NCI-H2081 treated with DMSO at 0.1 percent for 48 hours (cell line): Measurements from ENCODE around the gene CACNA1I.

Experiments used
- DNase-seq: peaks from one replicate; lab custom pipeline; 2025; lab: John Stamatoyannopoulos, UW

Gene CACNA1I

DNA sequence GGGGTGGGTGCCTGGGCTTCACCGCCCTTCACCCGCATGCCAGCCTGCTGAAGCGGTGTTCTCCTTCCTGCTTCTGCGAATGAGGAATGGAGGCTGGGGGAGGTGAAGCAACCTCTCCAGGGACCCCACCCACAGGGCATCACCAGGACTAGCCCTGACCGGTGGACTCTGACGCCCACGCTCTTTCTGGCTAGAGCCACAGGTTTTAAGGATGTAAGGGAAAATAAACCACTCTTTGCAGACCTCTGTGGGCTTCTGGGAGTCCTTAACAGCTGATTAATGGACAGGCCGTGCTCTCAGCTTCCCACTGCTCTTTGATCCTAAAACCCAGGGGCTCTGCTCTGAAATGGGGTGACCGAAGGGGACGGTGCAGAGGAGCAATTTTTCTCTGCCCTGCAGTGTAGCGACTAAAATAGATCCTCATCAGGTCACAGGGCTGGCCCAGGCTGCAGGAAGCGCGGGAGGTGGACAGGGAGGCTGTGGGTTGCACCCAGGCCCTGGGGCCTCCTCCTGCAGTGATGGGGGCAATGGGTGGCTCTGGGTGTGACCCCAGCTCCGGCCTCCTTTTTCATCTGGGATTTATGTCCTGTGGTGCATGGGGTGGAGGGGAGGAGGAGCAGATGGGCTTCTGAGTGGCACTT lies 127.4 kb downstream of the CACNA1I start:
- no peak for DNase-seq

DNA sequence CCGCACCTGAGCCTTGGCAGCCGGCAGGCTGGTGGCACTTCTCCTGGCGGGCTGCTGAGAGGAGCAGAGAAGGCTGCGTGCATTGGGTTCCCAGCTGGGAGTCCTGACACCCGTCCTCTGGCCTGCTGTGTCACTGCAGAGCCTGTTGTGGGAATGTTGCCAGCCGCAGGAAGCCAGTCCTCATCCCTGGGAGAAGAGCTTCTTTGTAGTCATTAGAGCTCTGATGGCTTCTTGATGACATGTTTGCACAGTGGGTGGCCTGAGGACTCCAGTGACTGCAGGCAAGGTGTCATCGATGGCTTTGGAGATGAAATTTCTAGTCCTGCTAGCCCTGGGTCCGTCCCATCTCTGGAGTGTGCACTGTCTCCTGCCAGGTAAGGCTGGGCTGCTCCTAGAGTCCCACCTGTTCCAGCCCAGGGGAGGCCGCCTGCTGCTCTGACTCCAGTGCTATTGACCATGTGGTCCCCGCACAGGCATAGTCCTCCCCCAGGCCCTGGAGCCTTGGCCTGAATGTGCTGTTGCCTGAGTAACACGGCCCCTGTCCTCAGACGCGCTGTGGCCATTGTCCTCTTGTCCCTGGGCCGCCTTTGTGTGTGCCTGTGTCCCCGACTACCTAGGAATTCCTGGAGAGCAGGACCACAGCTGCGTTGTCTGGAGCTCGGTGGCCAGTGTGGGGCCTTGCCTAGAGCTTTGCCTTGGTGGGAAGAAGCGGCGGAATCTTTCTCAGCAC lies 129.2 kb downstream of the CACNA1I start:
- no peak for DNase-seq

DNA sequence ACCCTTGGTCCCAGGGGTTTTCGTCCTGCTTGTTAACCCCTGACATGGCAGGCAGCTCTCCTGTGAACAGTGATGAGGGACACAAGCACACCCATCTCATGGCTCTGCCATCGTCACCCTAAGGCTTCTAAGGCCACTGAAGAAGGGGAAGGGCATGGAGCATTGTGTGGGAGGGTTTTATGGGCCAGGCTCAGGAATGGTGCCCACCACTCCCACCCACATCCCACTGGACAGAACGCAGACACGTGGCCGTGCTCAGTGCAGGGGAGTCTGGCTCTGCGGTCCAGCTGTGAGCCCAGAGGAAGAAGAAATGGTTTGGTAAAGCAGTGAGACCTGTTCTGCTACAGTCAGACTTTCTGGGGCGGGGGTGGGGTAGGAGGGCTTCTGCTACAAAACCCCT lies 130.0 kb downstream of the CACNA1I start:
- DNase-seq, result no peak

DNA sequence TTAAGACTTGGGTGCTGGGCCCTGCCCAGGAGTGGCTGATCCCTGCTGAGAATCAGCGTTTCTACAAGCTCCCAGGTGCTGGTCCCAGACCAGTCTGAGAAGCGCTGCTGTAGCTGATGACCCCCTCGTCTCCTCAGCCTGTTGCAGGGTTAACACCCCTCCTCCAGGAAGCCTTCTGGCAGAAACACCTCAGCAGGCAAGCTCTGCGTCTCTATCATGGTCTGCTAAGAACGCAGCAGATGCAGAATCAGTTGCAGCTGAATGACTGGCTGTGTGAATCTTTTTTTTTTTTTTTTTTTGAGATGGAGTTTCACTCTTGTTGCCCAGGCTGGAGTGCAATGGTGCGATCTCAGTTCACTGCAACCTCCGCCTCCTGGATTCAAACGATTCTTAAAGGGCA lies 132.5 kb downstream of the CACNA1I start:
- DNase-seq, result no peak

DNA sequence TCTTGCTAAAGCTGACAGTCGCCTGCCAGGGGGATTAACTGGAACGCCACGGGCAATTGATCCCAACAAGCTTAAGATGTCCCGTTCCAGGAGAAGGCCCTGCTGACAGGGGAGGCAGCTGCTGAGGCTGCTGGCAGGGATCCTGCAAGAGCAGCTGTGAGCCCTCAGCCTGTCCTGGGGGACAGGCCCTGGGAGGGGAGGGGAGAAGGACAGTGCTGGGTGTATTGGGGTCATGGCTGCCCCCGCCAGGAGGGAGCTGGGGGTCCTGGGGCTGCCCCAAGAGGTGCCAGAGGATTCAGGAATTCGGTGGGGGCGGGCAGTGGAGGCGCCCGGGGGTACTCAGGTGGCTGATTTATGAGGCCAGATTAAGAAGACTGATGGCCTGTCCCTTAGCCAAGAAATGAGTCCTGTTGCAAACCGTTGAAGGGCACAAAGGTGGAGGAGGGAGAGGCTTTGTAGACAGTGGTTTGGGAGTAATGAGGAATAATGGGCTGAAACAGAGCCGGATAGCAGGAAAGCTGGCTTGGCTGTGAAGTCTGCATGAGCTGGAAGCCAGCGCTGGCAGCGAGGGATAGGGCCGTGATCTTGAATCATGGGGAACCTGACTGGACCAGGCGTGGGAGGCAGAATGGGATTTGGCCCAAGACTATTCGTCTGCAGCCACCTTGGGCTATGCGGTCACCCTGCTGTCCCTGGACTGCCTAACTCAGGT lies 133.5 kb downstream of the CACNA1I start:
- DNase-seq, result no peak

DNA sequence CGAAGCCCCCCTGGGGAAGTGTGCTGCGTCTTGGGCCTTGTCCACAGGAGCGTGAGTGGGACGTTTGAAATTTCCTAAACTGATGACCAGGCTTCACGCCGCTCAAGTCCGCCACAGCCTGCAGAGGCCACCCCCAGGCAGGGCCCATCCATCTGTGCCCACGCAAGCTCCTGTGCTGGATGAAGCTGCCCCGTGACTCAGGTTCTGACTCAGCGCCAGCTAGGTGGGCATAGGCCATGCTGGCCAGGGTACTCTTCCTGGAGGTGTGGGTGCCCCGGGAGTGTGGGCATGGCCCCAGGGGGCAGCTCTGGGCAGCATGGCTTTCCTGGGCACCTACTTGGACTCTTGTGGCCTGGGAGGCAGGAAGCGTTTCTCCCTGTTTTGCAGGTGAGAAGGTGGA lies 134.8 kb downstream of the CACNA1I start:
- DNase-seq, result no peak

DNA sequence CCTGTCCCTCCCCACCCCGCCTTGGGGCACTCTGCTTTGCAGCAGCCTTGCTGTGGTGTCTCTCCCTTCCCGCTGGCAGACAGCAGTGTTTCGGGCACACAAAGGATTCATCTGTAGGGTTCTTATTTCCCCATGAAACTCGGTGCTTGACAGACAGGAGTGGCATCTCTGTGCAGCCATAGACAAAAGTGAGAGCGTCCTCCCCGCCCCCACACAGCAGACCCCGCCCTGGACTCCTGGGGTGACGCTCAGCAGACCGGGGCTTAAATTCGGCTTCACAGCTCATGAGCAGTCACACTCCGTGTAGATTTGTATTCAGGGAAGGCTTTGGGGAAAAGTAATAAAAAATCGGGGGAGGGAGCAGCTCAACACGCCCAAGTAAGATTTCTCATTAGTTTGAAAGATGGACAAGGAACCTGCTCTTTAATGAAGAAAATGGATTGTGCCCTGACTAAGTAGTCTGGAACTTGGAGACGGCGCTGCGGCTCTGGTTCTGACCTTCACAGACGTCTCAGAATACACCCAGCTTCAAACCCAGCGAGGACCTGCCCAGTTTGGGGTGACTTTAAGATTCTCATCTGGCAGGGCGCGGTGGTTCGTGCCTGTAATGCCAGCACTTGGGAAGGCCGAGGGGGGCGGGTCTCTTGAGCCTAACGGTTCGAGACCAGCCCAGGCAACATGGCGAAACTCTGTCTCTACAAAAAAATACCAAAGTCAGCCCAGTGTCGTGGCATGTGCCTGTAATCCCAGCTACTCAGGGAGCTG lies 136.0 kb downstream of the CACNA1I start:
- DNase-seq, result no peak

DNA sequence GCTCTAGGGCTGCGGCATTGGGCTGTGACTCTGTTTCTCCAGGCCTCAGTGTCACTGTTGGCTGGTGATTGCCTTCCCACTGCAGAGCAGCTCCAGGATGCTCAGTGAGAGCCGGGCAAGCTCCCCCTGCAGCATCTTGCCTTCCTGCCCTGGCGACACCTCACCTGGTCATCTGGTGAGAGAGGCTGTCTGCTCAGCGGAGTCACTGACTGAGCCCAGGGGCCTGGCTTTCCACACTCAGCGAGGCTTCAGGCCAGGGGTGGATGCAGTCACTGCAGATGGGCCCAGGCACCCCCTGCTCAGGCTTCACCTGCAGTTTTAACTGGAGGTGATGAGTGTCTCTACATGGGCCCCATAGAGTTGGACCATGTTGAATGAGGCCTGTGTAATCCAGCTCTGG lies 136.8 kb downstream of the CACNA1I start:
- no peak for DNase-seq

DNA sequence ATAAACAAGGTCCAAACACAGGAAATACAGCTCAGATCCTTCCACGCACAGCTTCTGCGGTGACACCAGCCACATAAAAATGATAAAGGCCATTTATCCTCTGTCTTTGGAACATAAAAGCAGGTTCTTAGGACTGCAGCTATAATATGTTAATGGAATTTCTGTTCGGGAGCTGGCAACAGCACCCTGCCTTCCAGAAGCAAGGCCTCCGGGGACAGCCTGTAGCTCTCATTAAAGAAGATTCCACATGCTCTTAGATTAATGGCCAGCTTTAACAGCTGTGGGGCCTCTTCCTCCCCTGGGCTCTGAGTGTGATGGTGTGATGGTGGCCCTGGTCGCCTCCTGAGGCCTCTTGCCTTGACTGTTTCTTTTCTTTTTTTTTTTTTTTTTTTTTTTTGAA lies 137.3 kb downstream of the CACNA1I start:
- no peak for DNase-seq

DNA sequence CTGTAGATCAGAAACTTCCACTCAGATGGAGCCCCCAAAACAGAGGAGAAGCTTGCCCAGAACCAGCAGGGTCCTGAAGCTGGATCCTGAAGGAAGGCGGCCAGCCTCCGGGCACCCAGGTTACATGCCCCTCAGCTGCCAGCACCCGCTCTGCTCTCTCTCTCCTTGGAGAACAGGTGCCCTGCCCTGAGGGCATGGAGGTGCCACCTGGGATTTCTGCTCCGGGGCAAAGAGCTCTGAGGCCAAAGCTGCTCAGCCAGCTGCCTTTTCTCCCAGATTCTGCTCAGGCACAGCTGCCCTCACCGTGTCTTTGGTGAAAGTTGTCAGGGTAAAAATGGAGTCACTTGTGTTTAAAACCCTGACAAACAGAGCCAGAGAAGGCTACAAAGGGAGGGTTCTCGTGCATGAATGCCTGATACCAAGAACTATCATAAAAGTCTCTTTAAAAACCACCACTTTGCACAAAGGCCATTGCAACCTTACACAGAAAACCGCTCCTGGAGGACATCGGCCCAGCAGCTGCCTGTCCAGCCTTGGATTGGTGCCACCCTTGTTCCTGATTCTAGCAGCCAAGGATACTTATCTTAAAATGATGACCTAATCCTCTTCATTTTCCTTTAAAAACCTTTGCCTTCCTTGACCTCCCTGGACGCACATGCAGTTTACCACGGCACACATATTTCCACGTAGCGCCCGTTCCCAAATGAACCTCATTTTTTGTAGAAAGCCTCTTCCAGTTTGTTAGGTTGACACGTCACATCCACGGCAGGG lies 140.0 kb downstream of the CACNA1I start:
- no peak for DNase-seq

DNA sequence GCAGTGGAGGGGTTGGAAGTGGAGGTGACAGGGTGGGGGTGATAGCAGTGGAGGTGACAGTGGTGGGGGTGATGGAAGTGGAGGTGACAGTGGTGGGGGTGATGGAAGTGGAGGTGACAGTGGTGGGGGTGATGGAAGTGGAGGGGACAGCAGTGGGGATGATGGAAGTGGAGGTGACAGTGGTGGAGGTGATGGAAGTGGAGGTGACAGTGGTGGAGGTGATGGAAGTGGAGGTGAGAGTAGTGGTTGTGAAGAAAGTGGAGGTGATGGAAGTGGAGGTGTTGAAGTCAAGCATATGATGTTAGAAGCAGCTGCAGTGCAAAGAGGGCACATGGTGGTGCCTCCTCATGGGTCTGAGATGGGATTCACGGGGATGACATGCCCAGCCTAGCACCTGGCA lies 141.5 kb downstream of the CACNA1I start:
- DNase-seq, result no peak

DNA sequence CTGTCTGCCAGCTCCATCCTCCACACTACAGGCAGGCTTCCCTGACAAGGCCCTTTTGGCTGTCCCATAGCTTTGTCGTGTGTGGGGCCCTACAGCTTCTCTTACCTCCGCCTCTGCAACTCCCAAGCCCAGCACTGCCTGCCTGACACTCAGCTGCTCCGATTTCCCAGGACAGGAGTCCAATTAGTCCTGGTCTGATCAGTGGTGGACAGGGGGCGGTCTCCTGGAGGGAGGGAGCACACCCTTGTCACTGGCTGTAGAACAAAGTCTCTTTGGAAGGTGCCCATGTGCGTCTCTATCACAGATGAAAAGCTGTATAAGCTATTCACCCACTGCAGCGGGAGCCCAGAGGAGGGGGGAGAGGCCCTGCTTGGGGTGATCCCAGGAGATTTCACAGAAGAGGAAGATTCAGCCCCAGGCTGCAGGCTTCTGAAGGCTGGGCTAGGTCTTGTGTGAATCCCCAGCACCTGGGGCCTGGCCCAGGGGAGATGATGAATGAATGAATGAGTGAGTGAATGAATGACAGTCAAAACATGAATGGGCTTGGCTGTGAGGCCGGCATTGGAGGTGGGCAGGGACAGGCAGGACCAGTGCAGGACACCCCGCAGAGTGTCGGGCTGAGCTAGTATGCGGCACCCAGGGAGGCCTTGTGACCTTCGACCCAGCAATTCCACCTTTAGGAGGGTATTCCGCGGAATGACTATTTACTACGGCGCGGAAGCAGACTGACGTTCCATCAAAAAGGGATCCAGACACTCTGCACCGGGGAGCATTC lies 142.4 kb downstream of the CACNA1I start:
- no peak for DNase-seq

DNA sequence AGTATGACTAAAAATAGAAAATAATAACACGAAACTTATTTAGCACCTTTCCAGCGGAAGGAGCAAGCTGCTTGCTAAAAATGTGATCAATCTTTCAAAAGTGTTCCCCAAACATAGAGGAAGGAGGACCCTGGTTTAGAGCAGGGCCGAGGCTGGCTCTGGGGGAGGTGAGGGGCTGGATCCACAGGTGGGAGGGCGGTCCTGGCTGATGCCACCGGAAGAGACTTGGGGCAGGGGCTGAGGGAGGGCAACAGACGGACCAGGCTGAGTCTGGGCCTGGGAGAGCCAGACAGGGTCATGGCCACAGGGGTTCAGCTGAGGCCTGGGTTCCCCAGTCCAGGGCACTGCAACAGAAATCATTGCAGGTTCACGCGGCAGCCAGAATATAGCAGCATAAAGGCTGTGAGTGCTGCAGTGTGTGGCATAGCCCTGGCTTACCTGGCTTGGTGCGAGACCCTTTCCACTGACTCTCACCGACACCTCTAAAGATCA lies 143.3 kb downstream of the CACNA1I start:
- DNase-seq, result no peak

DNA sequence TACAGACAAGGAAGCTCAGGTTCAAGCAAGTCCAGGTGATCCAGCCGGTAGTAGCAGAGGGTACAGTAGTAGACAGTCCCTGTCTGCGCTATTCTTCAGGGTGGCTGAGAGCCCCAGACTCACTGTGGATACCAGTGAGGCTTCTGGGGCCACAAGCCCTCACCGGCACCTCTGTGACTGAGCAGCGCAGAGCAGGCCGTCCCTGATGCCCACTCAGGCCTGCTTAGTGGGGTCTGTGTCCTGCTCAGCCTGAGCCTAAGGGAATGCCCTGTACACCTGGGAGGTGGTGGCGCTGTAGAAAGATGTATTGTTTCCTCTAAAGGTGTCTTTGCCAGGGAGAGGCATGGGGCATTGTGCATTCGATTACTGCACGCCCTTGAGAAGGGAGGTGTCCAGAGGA lies 143.8 kb downstream of the CACNA1I start:
- no peak for DNase-seq

DNA sequence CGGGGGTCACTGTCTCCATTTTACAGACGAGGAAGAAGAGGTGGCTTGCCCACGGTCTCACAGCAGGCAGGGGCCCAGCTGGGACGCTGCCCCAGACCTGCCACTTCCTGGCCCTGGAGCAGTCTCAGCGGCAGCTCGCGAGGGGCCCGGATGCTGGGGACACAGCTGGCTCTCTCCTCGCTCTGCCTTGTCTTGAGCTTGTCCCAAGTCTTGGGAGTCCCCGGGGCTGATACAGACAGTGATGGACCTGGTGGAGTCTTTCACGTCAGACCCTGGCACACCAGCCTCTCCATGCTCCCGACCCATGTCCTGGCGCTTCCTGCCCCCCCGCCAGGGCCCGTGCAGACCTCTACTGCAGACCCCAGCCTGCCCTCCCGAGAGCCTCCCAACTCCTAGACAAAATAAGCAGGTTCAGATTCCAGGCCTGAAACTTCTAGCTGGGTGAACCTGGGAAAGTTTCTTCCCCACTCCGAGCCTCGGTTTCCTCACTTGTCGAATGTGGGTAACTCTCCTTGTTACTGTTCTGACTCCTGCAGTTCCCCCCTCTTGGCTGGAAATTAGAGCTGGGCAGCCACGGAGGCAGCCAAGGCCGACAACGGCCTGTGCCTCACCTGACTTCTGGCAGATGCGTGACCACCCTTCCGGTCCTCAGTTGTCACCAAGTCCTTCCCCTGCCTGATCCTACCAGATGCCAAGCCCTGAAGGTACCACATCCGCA lies 145.4 kb downstream of the CACNA1I start:
- no peak for DNase-seq

DNA sequence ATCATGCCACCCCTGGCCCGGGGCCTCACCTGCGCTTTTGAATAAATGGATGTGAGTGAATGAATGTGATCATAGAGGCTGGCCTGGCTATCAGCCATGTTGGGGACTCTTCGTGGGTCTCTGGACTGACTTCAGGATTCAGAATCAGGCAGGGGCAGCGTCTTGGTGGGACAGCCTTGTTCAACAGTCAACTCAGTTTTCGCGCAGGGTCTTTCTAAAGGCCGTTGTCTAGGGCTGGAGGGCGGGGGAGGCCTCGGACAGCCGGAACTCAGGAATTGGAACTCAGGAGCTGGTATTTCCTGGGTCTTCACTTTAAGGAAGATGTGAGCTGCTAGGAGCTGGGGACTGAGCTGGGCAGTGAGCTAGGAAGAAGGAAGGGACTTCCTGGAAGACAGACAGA lies 146.0 kb downstream of the CACNA1I start:
- DNase-seq, result no peak

DNA sequence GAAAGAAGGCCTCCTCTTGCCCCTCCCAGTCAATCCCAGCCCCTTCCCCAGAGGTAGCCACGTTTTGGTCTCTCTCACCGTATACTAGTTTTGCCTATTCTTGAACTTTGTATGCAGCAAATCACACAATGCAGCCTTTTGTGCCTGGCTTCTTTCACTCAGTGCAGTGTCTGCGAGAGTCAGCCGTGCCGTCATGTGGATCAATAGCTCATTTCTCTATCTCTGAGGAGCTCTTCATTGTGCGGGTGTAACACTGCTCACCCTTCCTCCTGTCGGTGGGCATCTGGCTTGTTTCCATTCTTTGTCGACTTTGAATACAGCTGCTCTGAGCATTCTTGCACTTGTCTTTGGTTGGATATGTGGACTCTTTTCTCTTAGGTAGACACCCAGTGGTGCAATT lies 146.5 kb downstream of the CACNA1I start:
- DNase-seq, result no peak

DNA sequence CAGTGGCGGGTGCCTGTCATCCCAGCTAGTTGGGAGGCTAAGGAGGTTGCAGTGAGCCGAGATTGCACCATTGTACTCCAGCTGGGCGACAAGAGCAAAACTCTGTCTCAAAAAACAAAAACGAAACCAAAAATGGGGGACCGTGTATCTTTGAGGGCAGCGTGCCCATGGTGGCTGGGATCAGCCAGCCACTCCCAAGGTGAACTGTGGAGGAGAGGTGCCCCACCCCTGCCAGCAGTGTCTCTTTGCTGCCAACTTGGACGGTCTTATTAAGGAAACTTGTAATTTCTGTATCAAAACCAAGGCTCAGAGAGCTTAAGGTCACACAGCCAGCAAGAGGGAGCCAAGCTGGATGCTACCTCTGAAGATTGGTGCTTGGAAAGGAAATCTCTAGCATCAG lies 147.7 kb downstream of the CACNA1I start:
- no peak for DNase-seq

DNA sequence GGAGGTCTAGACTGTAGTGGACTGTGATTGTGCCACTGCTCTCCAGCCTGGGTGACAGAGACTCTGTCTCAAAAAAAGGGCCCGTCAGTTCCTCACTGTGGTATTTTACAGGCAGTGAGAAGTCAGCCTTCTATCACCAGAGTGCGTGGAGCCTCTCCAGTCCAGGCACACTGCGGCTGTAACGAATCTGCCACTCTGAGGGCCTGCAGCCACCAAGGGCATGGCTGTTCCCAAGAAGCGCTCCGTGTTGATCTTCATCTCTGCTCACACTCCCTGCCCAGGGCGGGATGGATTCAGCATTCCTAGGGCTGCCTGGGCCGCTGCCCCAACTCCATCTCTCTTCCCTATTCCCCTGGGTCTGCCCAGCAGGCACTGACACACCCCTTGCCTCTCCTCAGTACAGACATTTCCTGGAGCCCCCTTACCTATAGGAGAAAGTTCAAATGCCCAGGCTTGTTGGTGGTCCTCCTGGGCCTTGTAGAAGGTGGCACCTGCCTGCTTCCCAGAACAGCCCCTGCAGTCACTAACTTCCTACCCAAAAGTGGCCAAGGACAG lies 148.4 kb downstream of the CACNA1I start:
- no peak for DNase-seq
